Memory B cell (primary cell): ENCODE results near the gene KLHL36.
A peak's percentile ranks its signal among the peaks of the same experiment; 100 is the strongest.

Source experiments
- ATAC-seq: fragments of 150-1000 bp; cut with Tn5 transposase; 2 replicates; pipeline ENCODE4 v1.10.0; 2021; ENCODE audit warnings: low read depth, mild to moderate bottlenecking, moderate library complexity
- DNase-seq, 2 donors: peaks; one replicate each; pipeline ENCODE4 v3.0.0; 2022; ENCODE audit warnings: low spot score in 2 of 2
- H3K27ac Mint-ChIP-seq: one replicate; pipeline ENCODE4 v1.8.0; 2022; ENCODE audit warnings: mild to moderate bottlenecking, moderate library complexity, mixed read lengths
- H3K27me3 Mint-ChIP-seq: one replicate; pipeline ENCODE4 v1.8.0; 2022; ENCODE audit warnings: mixed read lengths
- H3K36me3 Mint-ChIP-seq: one replicate; pipeline ENCODE4 v1.8.0; 2022; ENCODE audit warnings: mild to moderate bottlenecking, mixed read lengths
- H3K4me1 Mint-ChIP-seq: one replicate; pipeline ENCODE4 v1.8.0; 2022; ENCODE audit warnings: mixed read lengths
- H3K4me3 Mint-ChIP-seq: one replicate; pipeline ENCODE4 v1.8.0; 2022; ENCODE audit warnings: mild to moderate bottlenecking, moderate library complexity, mixed read lengths
- H3K9me3 Mint-ChIP-seq: one replicate; pipeline ENCODE4 v1.8.0; 2022; ENCODE audit warnings: mixed read lengths

KLHL36 gene

GRCh38 chr16:84643674-84644073, 4.6 kb upstream of the KLHL36 start:
- peak overlapping the region; percentile 74 for H3K4me3 Mint-ChIP-seq
- DNase-seq (no peak), ATAC-seq (peak; percentile 19)
- H3K27me3 Mint-ChIP-seq = no peaks in the 10 kb centered on the region
- no peaks in the 10 kb centered on the region for H3K36me3 Mint-ChIP-seq
- peak overlapping the region; percentile 84 for H3K27ac Mint-ChIP-seq
- H3K4me1 Mint-ChIP-seq = peaks cover 51% of the 10 kb centered on the region
- no peaks in the 10 kb centered on the region for H3K9me3 Mint-ChIP-seq

- H3K36me3 Mint-ChIP-seq = peaks cover 10% of the 10 kb centered on the region
- peak overlapping the region; percentile 76 for H3K4me3 Mint-ChIP-seq
- H3K4me1 Mint-ChIP-seq = peaks cover 31% of the 10 kb centered on the region
- DNase-seq (peak; percentile 14 to 42), ATAC-seq (peak; percentile 66)
- H3K27ac Mint-ChIP-seq = peak overlapping the region; percentile 24
- H3K9me3 Mint-ChIP-seq = no peaks in the 10 kb centered on the region
- no peaks in the 10 kb centered on the region for H3K27me3 Mint-ChIP-seq
These were observed 542 bp downstream of the KLHL36 start for GRCh38 chr16:84648595-84649510.

- peaks cover 11% of the 10 kb centered on the region for H3K36me3 Mint-ChIP-seq
- peak overlapping the region; percentile 24 for H3K27ac Mint-ChIP-seq
- no peaks in the 10 kb centered on the region for H3K27me3 Mint-ChIP-seq
- ATAC-seq (no peak), DNase-seq (no peak)
- peaks cover 29% of the 10 kb centered on the region for H3K4me1 Mint-ChIP-seq
- no peaks in the 10 kb centered on the region for H3K9me3 Mint-ChIP-seq
- H3K4me3 Mint-ChIP-seq = peak overlapping the region; percentile 76
These were observed 1.2 kb downstream of the KLHL36 start for GRCh38 chr16:84649511-84649861.

GRCh38 chr16:84650062-84650991, 2.0 kb downstream of the KLHL36 start:
- Mint-ChIP-seq H3K27ac (peak overlapping the region; percentile 38), H3K9me3 (no peaks in the 10 kb centered on the region), H3K4me1 (peaks cover 30% of the 10 kb centered on the region), H3K4me3 (peak overlapping the region; percentile 76), H3K36me3 (peaks cover 11% of the 10 kb centered on the region), H3K27me3 (no peaks in the 10 kb centered on the region)
- no peak for ATAC-seq
- no peak for DNase-seq

- DNase-seq = no peak
These were observed 4.3 kb downstream of the KLHL36 start for GRCh38 chr16:84652566-84652965.

GRCh38 chr16:84654238-84654637, 5.9 kb downstream of the KLHL36 start:
- DNase-seq (no peak), ATAC-seq (no peak)
- H3K27me3 Mint-ChIP-seq = no peaks in the 10 kb centered on the region
- H3K27ac Mint-ChIP-seq = peak overlapping the region; percentile 36
- H3K36me3 Mint-ChIP-seq = peaks cover 21% of the 10 kb centered on the region
- H3K4me3 Mint-ChIP-seq = no peak overlapping the region
- H3K9me3 Mint-ChIP-seq = no peaks in the 10 kb centered on the region
- peaks cover 39% of the 10 kb centered on the region for H3K4me1 Mint-ChIP-seq

More at GRCh38 chr16:84652566-84652965, 4.3 kb downstream of the KLHL36 start:
- H3K4me3 Mint-ChIP-seq = no peak overlapping the region
- H3K4me1 Mint-ChIP-seq = peaks cover 39% of the 10 kb centered on the region
- H3K36me3 Mint-ChIP-seq = peaks cover 12% of the 10 kb centered on the region
- no peaks in the 10 kb centered on the region for H3K27me3 Mint-ChIP-seq
- no peaks in the 10 kb centered on the region for H3K9me3 Mint-ChIP-seq
- no peak for ATAC-seq
- no peak overlapping the region for H3K27ac Mint-ChIP-seq

- H3K36me3 Mint-ChIP-seq = peaks cover 21% of the 10 kb centered on the region
- no peak for ATAC-seq
- H3K4me1 Mint-ChIP-seq = peaks cover 37% of the 10 kb centered on the region
These were observed 6.7 kb downstream of the KLHL36 start for GRCh38 chr16:84654998-84655397.

GRCh38 chr16:84656649-84657048, 8.3 kb downstream of the KLHL36 start:
- H3K27ac Mint-ChIP-seq = peak overlapping the region; percentile 74
- no peaks in the 10 kb centered on the region for H3K9me3 Mint-ChIP-seq
- ATAC-seq (peak; percentile 97), DNase-seq (peak in 1 of 2 donors; percentile 30)
- peaks cover 28% of the 10 kb centered on the region for H3K36me3 Mint-ChIP-seq
- peaks cover 34% of the 10 kb centered on the region for H3K4me1 Mint-ChIP-seq
- no peaks in the 10 kb centered on the region for H3K27me3 Mint-ChIP-seq
- H3K4me3 Mint-ChIP-seq = peak overlapping the region; percentile 82

More at GRCh38 chr16:84654998-84655397, 6.7 kb downstream of the KLHL36 start:
- no peaks in the 10 kb centered on the region for H3K27me3 Mint-ChIP-seq
- DNase-seq = no peak
- H3K27ac Mint-ChIP-seq = peak overlapping the region; percentile 55
- no peaks in the 10 kb centered on the region for H3K9me3 Mint-ChIP-seq
- peak overlapping the region; percentile 24 for H3K4me3 Mint-ChIP-seq

GRCh38 chr16:84657229-84657837, 9.0 kb downstream of the KLHL36 start:
- ATAC-seq (no peak), DNase-seq (no peak)
- Mint-ChIP-seq H3K36me3 (peaks cover 33% of the 10 kb centered on the region), H3K9me3 (no peaks in the 10 kb centered on the region), H3K27ac (no peak overlapping the region), H3K4me3 (no peak overlapping the region), H3K4me1 (peaks cover 36% of the 10 kb centered on the region), H3K27me3 (no peaks in the 10 kb centered on the region)

GRCh38 chr16:84658690-84659089, 10.4 kb downstream of the KLHL36 start:
- peaks cover 39% of the 10 kb centered on the region for H3K4me1 Mint-ChIP-seq
- H3K9me3 Mint-ChIP-seq = no peaks in the 10 kb centered on the region
- no peak for DNase-seq
- H3K36me3 Mint-ChIP-seq = peaks cover 31% of the 10 kb centered on the region
- H3K27ac Mint-ChIP-seq = no peak overlapping the region
- no peak overlapping the region for H3K4me3 Mint-ChIP-seq
- no peaks in the 10 kb centered on the region for H3K27me3 Mint-ChIP-seq
- ATAC-seq = no peak

GRCh38 chr16:84659656-84660300, 11.5 kb downstream of the KLHL36 start:
- ATAC-seq (no peak), DNase-seq (no peak)
- peaks cover 30% of the 10 kb centered on the region for H3K36me3 Mint-ChIP-seq
- no peaks in the 10 kb centered on the region for H3K9me3 Mint-ChIP-seq
- no peak overlapping the region for H3K27ac Mint-ChIP-seq
- peaks cover 47% of the 10 kb centered on the region for H3K4me1 Mint-ChIP-seq
- H3K27me3 Mint-ChIP-seq = no peaks in the 10 kb centered on the region
- H3K4me3 Mint-ChIP-seq = no peak overlapping the region

- Mint-ChIP-seq H3K9me3 (no peaks in the 10 kb centered on the region), H3K27me3 (no peaks in the 10 kb centered on the region), H3K36me3 (peaks cover 30% of the 10 kb centered on the region), H3K27ac (no peak overlapping the region), H3K4me3 (no peak overlapping the region), H3K4me1 (peaks cover 41% of the 10 kb centered on the region)
- ATAC-seq (no peak), DNase-seq (no peak)
These were observed 12.7 kb downstream of the KLHL36 start for GRCh38 chr16:84660973-84661372.

GRCh38 chr16:84661418-84662060, 13.2 kb downstream of the KLHL36 start:
- H3K27me3 Mint-ChIP-seq = no peaks in the 10 kb centered on the region
- peaks cover 37% of the 10 kb centered on the region for H3K4me1 Mint-ChIP-seq

More at GRCh38 chr16:84661418-84662060, 13.2 kb downstream of the KLHL36 start:
- no peak for DNase-seq
- peaks cover 28% of the 10 kb centered on the region for H3K36me3 Mint-ChIP-seq
- H3K9me3 Mint-ChIP-seq = no peaks in the 10 kb centered on the region
- H3K4me3 Mint-ChIP-seq = no peak overlapping the region
- H3K27ac Mint-ChIP-seq = no peak overlapping the region
- no peak for ATAC-seq
